Suprapubic skin (tissue), 4 donors: ENCODE measurements around the gene TBX19. TPM values are rescaled to one million over a fixed set of nuclear protein-coding genes. Genes with fewer than 3 reads are reported as not detected.

Experiments
- DNase-seq, 2 donors: peaks; one replicate each; pipeline ENCODE4 v3.0.0-alpha.2; 2019; ENCODE audit warnings: low spot score in 2 of 2
- H3K27ac ChIP-seq: fragments of 200-600 bp; sonication (generic); one replicate; pipeline ENCODE4 v1.5.1; 2019
- H3K27me3 ChIP-seq: fragments of 200-600 bp; sonication (generic); one replicate; pipeline ENCODE4 v1.5.1; 2019
- H3K36me3 ChIP-seq: fragments of 200-600 bp; sonication (generic); one replicate; pipeline ENCODE4 v1.5.1; 2019
- H3K4me1 ChIP-seq: fragments of 200-600 bp; sonication (generic); one replicate; pipeline ENCODE4 v1.5.1; 2019
- H3K4me3 ChIP-seq: fragments of 200-600 bp; sonication (generic); one replicate; pipeline ENCODE4 v1.5.1; 2019; ENCODE audit warnings: mild to moderate bottlenecking
- H3K9me3 ChIP-seq: fragments of 200-600 bp; sonication (generic); one replicate; pipeline ENCODE4 v1.5.1; 2019
- EP300 ChIP-seq: sonication (generic); formaldehyde crosslinking; IDR thresholded peaks from one replicate; pipeline ENCODE4 v1.6.1; 2017; ENCODE audit warnings: antibody characterized with exemption
- POLR2A ChIP-seq, 2 donors: fragments of 450-650 bp; IDR thresholded peaks; one replicate each; pipeline ENCODE4 v1.6.1; 2017; ENCODE audit warnings: antibody characterized with exemption in 2 of 2, mild to moderate bottlenecking in 2 of 2, moderate library complexity in 2 of 2
- POLR2AphosphoS5 ChIP-seq, 3 donors: sonication (generic); formaldehyde crosslinking; IDR thresholded peaks; one replicate each; pipeline ENCODE4 v1.6.1; 2017; ENCODE audit warnings: antibody characterized with exemption in 3 of 3
- whole genome bisulfite sequencing: methylation state at CpG from one replicate; pipeline ENCODE4 v1.1.5; 2018; 5-methylcytosine and 5-hydroxymethylcytosine counted together
- total RNA-seq, 4 donors: library from RNA; depleted of rRNA; stranded (reverse); fragments of >200 nt; gene quantifications; one replicate each; pipeline ENCODE4 v1.1.0, GENCODE V29; 2016
- TF ChIP-seq, protein P1 (sequence below), 2 donors: fragments of 200-600 bp in 1 of 2; fragments of 450-650 bp in 1 of 2; sonication (generic) in 1 of 2; IDR thresholded peaks; one replicate each; pipeline ENCODE4 v1.5.1; 2016 to 2019; ENCODE audit warnings: antibody characterized with exemption in 2 of 2, mild to moderate bottlenecking in 1 of 2, moderate library complexity in 1 of 2

Gene TBX19
- total RNA-seq, 4 donors from 2014 or later: 1.8 to 6.7 (median 2.8) TPM

GRCh38 chr1:168295411-168296114, 14.9 kb downstream of the TBX19 start:
- TF ChIP-seq EP300 (no peak), POLR2AphosphoS5 (IDR thresholded peaks at IDR 0.05) (no peak), POLR2A (IDR thresholded peaks at IDR 0.05) (no peak)
- TF ChIP-seq, protein P1, sequence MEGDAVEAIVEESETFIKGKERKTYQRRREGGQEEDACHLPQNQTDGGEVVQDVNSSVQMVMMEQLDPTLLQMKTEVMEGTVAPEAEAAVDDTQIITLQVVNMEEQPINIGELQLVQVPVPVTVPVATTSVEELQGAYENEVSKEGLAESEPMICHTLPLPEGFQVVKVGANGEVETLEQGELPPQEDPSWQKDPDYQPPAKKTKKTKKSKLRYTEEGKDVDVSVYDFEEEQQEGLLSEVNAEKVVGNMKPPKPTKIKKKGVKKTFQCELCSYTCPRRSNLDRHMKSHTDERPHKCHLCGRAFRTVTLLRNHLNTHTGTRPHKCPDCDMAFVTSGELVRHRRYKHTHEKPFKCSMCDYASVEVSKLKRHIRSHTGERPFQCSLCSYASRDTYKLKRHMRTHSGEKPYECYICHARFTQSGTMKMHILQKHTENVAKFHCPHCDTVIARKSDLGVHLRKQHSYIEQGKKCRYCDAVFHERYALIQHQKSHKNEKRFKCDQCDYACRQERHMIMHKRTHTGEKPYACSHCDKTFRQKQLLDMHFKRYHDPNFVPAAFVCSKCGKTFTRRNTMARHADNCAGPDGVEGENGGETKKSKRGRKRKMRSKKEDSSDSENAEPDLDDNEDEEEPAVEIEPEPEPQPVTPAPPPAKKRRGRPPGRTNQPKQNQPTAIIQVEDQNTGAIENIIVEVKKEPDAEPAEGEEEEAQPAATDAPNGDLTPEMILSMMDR (IDR thresholded peaks at IDR 0.05): no peak
- Histone ChIP-seq H3K36me3 (no peaks in the 10 kb centered on the region), H3K27me3 (no peaks in the 10 kb centered on the region), H3K9me3 (no peaks in the 10 kb centered on the region), H3K27ac (no peak overlapping the region), H3K4me3 (no peak overlapping the region), H3K4me1 (no peaks in the 10 kb centered on the region)
- WGBS: 93% methylated on average over 8 of the region's 8 CpGs
- no peak for DNase-seq

- WGBS: 78% methylated on average over 7 of the region's 7 CpGs
- Histone ChIP-seq H3K36me3 (no peaks in the 10 kb centered on the region), H3K27ac (no peak overlapping the region), H3K9me3 (no peaks in the 10 kb centered on the region), H3K27me3 (no peaks in the 10 kb centered on the region), H3K4me1 (no peaks in the 10 kb centered on the region), H3K4me3 (no peak overlapping the region)
- TF ChIP-seq, protein P1 (IDR thresholded peaks at IDR 0.05): no peak
- no peak for TF ChIP-seq POLR2A (IDR thresholded peaks at IDR 0.05)
- no peak for TF ChIP-seq POLR2AphosphoS5 (IDR thresholded peaks at IDR 0.05)
- no peak for TF ChIP-seq EP300
- no peak for DNase-seq
These were observed 16.5 kb downstream of the TBX19 start for GRCh38 chr1:168297019-168297730.

GRCh38 chr1:168298446-168298845, 17.8 kb downstream of the TBX19 start:
- Histone ChIP-seq H3K9me3 (no peaks in the 10 kb centered on the region), H3K4me3 (no peak overlapping the region), H3K36me3 (no peaks in the 10 kb centered on the region), H3K27me3 (no peaks in the 10 kb centered on the region), H3K4me1 (no peaks in the 10 kb centered on the region), H3K27ac (no peak overlapping the region)
- TF ChIP-seq, protein P1 (IDR thresholded peaks at IDR 0.05): no peak
- no peak for TF ChIP-seq POLR2AphosphoS5 (IDR thresholded peaks at IDR 0.05)
- TF ChIP-seq EP300: no peak
- no peak for TF ChIP-seq POLR2A (IDR thresholded peaks at IDR 0.05)
- WGBS: 99% methylated on average over 3 of the region's 3 CpGs
- no peak for DNase-seq

GRCh38 chr1:168300626-168301025, 19.9 kb downstream of the TBX19 start:
- H3K27ac ChIP-seq: no peak overlapping the region
- WGBS: 45% methylated on average over 2 of the region's 2 CpGs

More at GRCh38 chr1:168300626-168301025, 19.9 kb downstream of the TBX19 start:
- Histone ChIP-seq H3K36me3 (no peaks in the 10 kb centered on the region), H3K4me1 (no peaks in the 10 kb centered on the region), H3K27me3 (no peaks in the 10 kb centered on the region), H3K9me3 (no peaks in the 10 kb centered on the region), H3K4me3 (no peak overlapping the region)
- no peak for DNase-seq
- no peak for TF ChIP-seq EP300
- TF ChIP-seq POLR2A (IDR thresholded peaks at IDR 0.05): no peak
- TF ChIP-seq, protein P1 (IDR thresholded peaks at IDR 0.05): no peak
- no peak for TF ChIP-seq POLR2AphosphoS5 (IDR thresholded peaks at IDR 0.05)
